Heart left ventricle (tissue), 13 donors: ENCODE data around the gene ZNF483.
"Not testable (repeated sequence)": the region's sequence is repeated elsewhere in the genome, so short reads cannot be mapped to it uniquely, and the experiment has no call there.

Experiments used
- CTCF ChIP-seq, 12 donors: fragments of 200-600 bp; sonication (generic) in 4 of 12; IDR thresholded peaks; one replicate each; pipeline versions ENCODE4 v1.5.0 to v1.8.0; 2018 to 2022; ENCODE audit warnings: antibody characterized with exemption in 12 of 12, mild to moderate bottlenecking in 5 of 12
- POLR2A ChIP-seq, 2 donors: fragments of 450-650 bp; IDR thresholded peaks; one replicate each; pipeline ENCODE4 v1.6.1; 2017; ENCODE audit warnings: antibody characterized with exemption in 2 of 2, mild to moderate bottlenecking in 2 of 2, moderate library complexity in 2 of 2
- donor health status: ischemic (EF 13 %, LVEDD 7.1; RV severe dilation, severe dysfunction).
- donor health status: DM: no; HTN: yes; CAD: no.
- donor health status: DM: no; HTN: no; CAD: no.
- donor health status: ischemic (EF 25% LVEDD 6.9; RV normal size, moderate dysfunction).
- donor health status: ischemic (EF 25% LVEDD 5.7; RV mildly dilated, moderate dysfunction).
- donor health status: ischemic (EF 35%, LVEDD 5.7; RV mildly dilated, moderate dysfunction).
- donor health status: nonischemic (EF 11% LVEDD 7.7; RV severe dilation, severe dysfunction).
- donor health status: DM: yes; HTN: yes; CAD: no.
- donor health status: PGD.
- donor health status: ischemic (EF 29% LVEDD 5.4; RV normal size, mild dysfunction).
- donor health status: nonischemic (EF 23%, LVEDD 6.1; RV moderate dilation, normal function).

GRCh38 chr9:111555425-111555824, 30.4 kb downstream of the ZNF483 start:
- TF ChIP-seq CTCF, POLR2A (IDR thresholded peaks at IDR 0.05): not testable (repeated sequence)
